ENCODE results near the gene HPCAL1.
A peak's percentile ranks its signal among the peaks of the same experiment; 100 is the strongest.

Gene HPCAL1

DNA sequence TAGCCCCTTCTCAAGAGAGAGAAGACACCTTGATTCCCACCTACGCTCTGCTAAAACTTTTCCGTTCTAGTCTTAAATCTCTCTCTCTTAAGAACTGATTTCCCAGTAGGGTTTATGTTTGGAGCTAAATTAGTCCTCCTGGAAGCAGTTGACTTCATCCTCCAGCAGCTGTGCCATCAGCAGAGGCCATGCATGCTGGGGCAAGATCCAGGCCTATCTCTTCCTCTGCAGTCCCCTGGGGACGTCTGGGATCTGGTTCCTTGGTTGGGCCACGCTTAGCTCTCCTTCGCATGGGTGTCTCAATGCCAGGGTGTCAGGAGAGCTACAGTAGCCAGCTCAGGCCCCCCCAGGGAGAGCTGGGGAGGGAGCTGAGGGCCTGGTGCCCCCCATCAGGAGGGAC is 49.7 kb downstream of the HPCAL1 start:
- Mint-ChIP-seq H3K9me3 (no peaks in the 10 kb centered on the region), H3K4me3 (no peak overlapping the region), H3K27ac (peak overlapping the region in 1 of 2 donors; percentile 9), H3K27me3 (no peaks in the 10 kb centered on the region), H3K4me1 (peaks cover 67% of the 10 kb centered on the region)
- ATAC-seq (no peak), DNase-seq (no peak)

DNA sequence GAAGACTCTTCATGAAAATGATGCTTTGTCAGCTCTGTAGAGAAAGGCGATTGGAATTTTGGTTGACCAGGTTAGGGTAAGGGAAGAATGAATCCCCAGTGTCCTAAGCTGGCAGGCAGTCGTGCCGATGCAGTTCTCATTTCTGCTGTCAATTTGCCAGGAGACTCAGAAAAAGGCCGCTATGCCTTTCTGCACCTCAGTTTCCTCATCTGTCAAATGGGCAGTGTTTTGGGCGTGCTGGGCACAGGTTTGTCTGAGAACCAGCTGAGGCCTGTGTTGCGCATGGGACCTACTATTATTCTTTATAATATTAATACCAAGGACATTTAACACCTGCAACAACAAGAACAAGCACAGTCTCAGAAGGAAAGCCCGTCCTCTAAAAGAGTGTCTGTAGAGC is 50.3 kb downstream of the HPCAL1 start:
- no peak for ATAC-seq
- Mint-ChIP-seq H3K27ac (no peak overlapping the region), H3K9me3 (no peaks in the 10 kb centered on the region), H3K27me3 (no peaks in the 10 kb centered on the region), H3K4me1 (peaks cover 63% of the 10 kb centered on the region), H3K4me3 (no peak overlapping the region)
- DNase-seq = no peak

DNA sequence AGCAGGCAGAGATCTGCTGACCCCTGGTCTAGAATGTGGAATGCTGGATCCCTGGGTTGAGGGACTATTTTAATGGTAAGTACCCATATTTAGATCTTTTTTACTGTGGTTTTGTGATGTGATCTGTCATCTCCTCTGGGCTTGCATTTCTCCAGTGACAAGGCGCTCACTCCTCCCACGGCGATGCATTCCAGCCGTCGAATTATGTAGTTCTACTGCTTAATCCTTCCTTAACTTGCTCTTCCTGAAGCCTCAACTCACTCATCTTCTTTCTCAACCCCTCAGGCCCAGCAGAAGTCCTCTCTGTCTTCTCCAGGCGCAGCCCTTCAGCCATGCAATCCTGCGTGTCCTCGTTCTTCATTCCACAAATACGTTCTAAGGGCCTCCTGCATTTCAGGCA is 51.2 kb downstream of the HPCAL1 start:
- no peak for DNase-seq
- no peak for ATAC-seq
- no peaks in the 10 kb centered on the region for H3K9me3 Mint-ChIP-seq
- H3K27ac Mint-ChIP-seq = no peak overlapping the region
- H3K4me3 Mint-ChIP-seq = no peak overlapping the region
- H3K4me1 Mint-ChIP-seq = peaks cover 67% of the 10 kb centered on the region
- no peaks in the 10 kb centered on the region for H3K27me3 Mint-ChIP-seq

DNA sequence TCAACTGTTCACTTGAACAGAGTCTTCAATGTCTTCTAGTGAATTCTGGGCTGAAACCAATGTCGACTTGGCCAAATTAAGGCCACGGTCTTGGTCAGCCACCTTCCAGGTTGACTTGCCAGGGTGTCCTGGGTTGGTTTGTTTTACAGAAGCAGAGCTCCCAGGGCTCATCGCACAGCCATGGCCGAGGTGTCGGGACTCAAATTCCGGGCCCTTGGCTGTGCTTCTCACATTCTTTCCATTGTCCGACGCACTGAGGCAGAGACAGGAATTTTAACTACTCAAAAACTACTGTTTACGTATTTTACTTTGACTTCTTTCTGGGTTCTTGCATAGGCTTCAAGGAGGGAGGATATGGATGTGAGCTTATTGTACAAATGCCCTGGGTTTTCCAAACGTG is 51.7 kb downstream of the HPCAL1 start:
- peaks cover 69% of the 10 kb centered on the region for H3K4me1 Mint-ChIP-seq
- H3K9me3 Mint-ChIP-seq = no peaks in the 10 kb centered on the region
- peak overlapping the region in 1 of 2 donors; percentile 29 for H3K27ac Mint-ChIP-seq
- H3K27me3 Mint-ChIP-seq = no peaks in the 10 kb centered on the region
- ATAC-seq (no peak), DNase-seq (no peak)
- no peak overlapping the region for H3K4me3 Mint-ChIP-seq

DNA sequence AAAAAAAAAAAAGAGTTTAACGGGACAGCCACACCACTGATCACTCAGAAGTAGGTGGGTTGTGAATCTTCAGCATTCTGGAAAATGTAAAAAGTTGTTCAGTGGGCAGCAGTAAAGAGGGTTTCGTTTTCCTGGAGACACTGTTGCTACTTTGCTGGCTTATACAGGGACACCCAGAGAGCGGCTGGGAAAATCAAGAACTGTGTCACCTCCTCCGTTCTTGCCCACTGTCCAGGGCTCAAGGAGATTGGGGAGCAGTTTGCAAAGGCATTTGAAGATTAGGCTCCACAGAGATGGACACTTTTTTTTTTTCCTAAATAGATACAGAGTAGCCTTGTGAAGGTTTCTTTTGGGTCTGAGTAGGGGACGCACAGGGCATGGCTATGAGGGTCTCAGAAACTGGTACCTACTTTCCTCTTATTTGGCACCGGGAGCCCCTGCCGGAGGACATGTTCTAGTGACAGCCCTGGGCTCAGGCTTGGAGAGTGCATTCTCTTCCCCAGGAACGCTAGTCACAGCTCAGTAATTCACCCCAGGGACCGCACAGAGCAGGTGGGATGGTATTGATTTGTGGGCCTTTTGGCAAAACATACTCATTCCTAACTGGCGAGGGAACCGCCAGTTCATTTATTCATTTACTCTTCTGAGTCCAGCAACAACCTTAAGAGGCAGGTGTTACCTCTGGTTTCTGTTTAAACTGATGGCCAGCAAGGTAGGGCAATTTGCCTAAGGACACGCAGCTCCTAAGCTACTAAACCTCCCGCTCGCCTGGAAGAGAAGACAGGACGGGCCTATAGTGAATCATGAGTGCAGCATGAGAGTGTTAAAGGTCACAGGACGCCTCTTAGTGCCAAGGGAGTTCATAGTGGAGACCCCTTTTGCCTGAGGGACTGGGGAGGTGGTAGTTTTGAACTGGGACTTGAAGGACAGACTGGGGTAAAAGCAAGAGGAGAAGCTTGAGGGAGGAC is 53.1 kb downstream of the HPCAL1 start:
- no peak for ATAC-seq
- Mint-ChIP-seq H3K4me1 (peaks cover 71% of the 10 kb centered on the region), H3K27ac (peak overlapping the region in 1 of 2 donors; percentile 63), H3K27me3 (no peaks in the 10 kb centered on the region), H3K4me3 (peak overlapping the region in 1 of 2 donors; percentile 6), H3K9me3 (no peaks in the 10 kb centered on the region)
- no peak for DNase-seq

DNA sequence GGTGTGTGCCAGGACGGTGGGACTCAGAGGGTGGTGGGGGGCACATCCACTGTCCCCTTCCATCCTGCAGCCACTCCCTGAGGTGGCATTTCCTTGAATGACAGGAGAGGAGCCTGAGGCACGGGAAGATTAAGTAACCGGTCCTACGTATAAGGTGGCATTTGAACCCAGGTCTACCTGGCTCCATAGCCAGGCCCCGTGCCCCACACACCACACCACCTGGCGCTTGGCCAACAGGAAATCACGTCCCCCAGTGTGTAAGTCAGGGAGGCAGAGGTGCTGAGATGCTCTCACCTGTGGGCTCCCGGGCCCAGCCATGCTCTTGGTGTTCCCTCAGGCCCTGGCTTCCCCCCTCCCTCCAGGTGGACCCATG is 53.7 kb downstream of the HPCAL1 start:
- peak; percentile 47 for ATAC-seq
- DNase-seq = no peak
- peak overlapping the region in 1 of 2 donors; percentile 6 for H3K4me3 Mint-ChIP-seq
- peaks cover 70% of the 10 kb centered on the region for H3K4me1 Mint-ChIP-seq
- H3K9me3 Mint-ChIP-seq = no peaks in the 10 kb centered on the region
- peak overlapping the region in 1 of 2 donors; percentile 63 for H3K27ac Mint-ChIP-seq
- H3K27me3 Mint-ChIP-seq = no peaks in the 10 kb centered on the region

DNA sequence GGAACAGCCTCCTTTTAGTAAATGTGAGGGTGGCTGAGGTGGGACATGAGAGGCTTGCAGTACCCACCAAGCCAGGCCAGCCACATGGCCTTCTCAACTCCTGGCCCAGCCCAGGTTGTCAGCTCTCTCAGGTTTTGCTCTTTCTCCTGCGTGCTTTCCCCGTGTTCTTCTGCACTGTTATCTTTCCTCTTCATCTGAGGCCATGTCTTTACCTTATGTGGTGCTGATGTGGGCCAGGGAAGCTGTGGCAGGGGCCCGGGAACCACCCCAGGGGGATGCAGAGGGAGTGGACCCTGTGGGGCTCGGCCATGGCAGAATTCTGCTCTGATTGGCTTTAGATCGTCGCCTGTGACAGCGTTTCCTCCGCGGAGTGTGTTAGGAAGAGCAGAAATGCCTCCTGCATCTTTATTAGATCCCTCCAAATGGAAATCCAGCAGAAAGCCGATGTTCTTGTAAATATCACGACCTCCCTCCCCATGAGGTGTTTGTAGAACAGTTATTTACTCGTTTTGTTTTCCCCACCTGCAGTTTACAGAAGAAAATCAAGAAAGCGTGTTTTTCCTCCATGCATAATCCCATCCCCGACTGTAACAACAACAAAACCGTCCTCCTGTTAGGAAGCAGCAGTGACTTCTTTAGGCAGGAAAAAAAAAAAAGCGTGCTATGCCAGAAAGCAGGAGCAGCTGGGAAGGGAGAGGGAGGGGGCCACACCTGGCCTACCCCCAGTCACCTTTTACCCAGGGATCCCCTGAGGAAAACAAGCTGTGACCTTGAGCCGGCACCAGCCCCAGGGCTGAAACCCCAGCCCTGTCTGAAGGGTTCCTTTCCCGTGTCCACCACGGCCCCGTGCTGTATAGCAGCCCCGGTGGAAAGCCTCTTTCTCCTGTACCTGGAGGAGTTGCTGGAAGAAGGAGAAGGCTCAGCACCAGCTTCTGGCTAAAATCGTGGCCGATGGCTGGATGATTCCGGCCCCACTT is 54.8 kb downstream of the HPCAL1 start:
- Mint-ChIP-seq H3K4me1 (peaks cover 71% of the 10 kb centered on the region), H3K27ac (peak overlapping the region; percentile 23 to 30), H3K9me3 (no peaks in the 10 kb centered on the region), H3K27me3 (no peaks in the 10 kb centered on the region), H3K4me3 (no peak overlapping the region)
- DNase-seq (no peak), ATAC-seq (no peak)

DNA sequence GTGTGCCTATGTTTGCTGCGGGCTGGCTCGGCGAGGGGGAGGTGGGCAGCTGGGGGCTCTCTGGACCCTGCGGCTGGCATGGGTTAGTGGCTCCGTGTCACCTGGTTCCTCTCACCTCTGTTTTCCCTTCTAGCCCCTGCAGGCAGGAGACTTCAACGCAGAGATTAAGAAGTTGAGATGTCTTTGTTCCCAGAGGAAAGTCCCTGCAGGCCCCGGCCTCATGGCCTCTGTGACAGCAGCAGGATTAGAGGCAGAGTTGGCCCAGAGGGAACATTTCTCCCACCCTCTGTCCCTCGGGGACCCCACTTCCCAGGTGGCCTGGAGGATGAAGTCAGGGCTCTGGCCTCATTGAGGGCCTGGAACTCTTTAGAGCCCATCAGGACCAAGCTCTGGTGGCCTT is 56.5 kb downstream of the HPCAL1 start:
- H3K27me3 Mint-ChIP-seq = no peaks in the 10 kb centered on the region
- peaks cover 82% of the 10 kb centered on the region for H3K4me1 Mint-ChIP-seq
- H3K9me3 Mint-ChIP-seq = no peaks in the 10 kb centered on the region
- no peak for ATAC-seq
- H3K27ac Mint-ChIP-seq = peak overlapping the region in 1 of 2 donors; percentile 6
- no peak for DNase-seq
- no peak overlapping the region for H3K4me3 Mint-ChIP-seq

DNA sequence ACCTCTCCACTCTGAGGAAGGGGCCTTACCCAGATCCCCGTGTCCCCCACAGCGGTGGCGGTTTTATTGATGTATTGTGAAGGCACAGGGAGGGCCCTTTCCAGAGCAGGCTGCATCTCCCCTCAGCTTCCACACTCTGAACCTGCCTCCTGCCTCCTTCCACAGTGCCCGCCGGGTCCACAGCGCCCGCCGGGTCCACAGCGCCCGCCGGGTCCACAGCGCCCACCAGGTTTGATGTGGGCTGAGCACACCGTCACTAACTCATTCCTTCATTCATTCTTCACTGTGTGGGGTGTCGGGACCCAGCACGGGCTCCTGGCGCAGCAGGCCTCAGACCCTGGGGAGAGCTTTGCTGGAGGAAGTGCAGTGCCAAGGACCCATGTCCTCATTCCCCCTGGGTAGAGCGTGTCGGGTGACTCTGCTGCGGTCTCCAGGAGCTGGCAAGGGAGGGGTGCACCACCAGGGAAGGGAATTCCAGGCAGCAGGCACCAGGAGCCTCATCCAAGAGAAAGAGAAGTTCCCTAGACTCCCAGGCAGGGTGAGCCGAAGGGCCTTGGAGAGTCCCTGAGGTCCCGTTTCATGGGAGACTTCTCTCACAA is 57.1 kb downstream of the HPCAL1 start:
- peak; percentile 33 for ATAC-seq
- Mint-ChIP-seq H3K4me1 (peaks cover 83% of the 10 kb centered on the region), H3K27ac (peak overlapping the region in 1 of 2 donors; percentile 6), H3K4me3 (no peak overlapping the region), H3K9me3 (no peaks in the 10 kb centered on the region), H3K27me3 (no peaks in the 10 kb centered on the region)
- DNase-seq = no peak

DNA sequence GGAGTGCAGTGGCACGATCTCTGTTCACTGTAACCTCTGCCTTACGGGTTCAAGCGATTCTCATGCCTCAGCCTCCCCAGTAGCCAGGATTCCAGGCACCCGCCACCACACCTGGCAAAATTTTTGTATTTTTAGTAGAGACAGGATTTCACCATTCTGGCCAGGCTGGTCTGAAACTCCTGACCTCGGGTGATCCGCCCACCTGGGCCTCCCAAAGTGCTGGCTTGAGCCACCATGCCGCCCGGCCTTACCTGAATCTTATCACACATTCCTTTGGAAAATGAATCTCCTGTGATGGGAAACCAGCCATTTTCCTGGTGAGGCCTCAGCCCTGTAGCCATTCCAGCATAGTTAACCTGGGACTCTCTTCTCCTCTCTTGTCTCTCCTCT is 57.8 kb downstream of the HPCAL1 start:
- DNase-seq = no peak
- Mint-ChIP-seq H3K4me3 (no peak overlapping the region), H3K9me3 (no peaks in the 10 kb centered on the region), H3K27me3 (no peaks in the 10 kb centered on the region), H3K4me1 (peaks cover 83% of the 10 kb centered on the region), H3K27ac (peak overlapping the region in 1 of 2 donors; percentile 83)
- no peak for ATAC-seq

DNA sequence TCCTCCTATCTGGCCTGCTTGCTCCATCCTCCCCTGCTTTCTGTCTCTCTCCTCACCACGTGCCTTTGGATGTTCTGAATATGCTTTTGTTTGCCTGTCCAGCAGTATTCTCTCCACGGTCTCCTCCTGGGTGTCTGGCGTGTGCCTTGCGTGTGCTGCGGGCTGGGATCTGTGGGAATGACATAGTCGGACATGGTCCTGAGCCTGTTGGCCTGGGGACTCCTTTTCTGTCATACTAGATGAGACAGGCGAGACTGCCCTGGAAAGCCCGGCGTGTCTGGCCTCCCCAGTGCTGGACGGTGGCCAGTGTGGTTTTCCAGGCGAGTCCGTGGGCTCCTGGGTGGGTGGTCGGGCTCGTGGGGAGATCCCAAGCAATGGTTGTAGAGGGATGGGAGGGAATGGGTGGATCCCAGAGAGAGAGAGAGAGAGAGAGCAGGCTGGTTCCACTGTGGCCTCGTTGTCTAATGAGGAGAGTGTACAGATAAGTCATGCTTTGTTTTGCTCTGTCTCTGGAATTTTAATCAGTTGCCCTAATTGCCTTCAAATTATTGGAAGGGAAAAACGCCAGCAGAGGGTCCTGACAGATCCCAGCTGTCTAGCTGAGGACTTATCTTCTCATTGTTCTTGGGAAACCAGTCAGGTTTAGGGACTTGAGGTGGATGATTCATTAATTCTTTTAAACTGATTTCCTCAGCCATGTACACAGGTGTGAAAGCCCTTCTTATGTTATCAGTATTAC is 58.3 kb downstream of the HPCAL1 start:
- Mint-ChIP-seq H3K27me3 (no peaks in the 10 kb centered on the region), H3K27ac (peak overlapping the region in 1 of 2 donors; percentile 83), H3K9me3 (no peaks in the 10 kb centered on the region), H3K4me3 (no peak overlapping the region), H3K4me1 (peaks cover 82% of the 10 kb centered on the region)
- ATAC-seq (no peak), DNase-seq (no peak)

DNA sequence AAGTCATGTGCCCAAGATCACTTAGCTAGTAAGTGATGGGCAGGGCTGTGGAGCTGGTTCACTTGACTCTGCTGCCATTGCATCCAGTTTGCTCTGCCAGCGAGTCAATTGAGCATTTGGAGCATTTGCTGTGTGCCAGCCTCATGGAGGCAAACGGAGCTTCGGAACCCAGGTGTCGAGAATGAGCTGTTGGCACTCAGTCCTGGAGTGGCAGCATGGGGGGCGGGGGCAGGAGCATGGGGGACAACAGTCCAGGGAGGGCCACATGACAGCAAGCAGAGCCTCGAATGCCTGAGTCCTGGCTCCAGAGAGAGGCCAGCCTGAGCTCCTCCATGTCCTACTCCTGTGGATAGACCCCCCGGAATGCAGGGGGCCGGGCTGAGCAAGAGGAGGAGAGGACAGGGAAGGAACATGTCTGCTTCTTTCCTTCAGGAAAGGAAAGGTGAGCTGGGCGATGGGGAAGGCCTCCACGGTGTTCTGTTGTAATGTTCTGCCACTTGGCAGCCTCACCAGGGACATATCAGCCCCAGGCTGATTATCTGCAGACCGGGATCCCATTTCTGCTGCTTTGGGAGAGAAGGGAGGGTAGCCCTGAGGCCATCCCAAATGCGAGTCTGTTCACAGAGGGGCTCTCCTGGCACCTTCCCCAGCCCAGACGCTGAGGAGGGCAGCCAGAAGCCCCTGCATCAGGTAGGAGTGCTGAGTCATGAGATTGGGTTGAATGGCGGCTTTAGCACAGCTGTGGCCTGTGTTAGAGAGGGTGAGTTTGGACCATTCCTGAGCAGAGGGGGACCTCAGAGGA is 59.6 kb downstream of the HPCAL1 start:
- DNase-seq = no peak
- no peaks in the 10 kb centered on the region for H3K27me3 Mint-ChIP-seq
- no peak for ATAC-seq
- H3K9me3 Mint-ChIP-seq = no peaks in the 10 kb centered on the region
- peaks cover 79% of the 10 kb centered on the region for H3K4me1 Mint-ChIP-seq
- no peak overlapping the region for H3K4me3 Mint-ChIP-seq
- H3K27ac Mint-ChIP-seq = peak overlapping the region; percentile 31 to 87

DNA sequence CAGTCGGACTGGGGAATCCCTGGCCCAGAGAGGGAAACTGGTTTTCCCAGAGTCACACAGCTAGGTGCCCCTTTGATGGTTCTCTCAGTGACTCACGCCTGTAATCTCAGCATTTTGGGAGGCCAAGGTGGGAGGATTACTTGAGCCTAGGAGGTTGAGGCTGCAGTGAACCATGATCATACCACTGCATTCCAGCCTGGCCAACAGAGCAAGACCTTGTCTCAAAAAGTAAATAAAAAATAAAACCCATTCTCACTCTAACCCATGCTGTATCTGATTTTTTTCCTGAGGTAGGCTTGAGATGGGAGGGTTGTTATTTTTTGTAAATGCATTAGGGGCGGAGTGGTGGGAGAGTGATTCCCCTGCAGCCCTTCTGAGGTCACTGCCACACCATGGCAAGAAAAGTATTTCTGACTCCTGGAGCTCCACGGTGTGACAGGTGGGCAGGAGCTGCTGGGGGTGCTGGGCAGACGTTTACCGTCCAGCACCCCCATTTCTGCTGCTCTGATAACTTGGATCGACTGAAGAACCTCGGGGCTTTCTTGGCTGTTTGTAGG is 60.3 kb downstream of the HPCAL1 start:
- Mint-ChIP-seq H3K27me3 (no peaks in the 10 kb centered on the region), H3K27ac (no peak overlapping the region), H3K9me3 (no peaks in the 10 kb centered on the region), H3K4me1 (peaks cover 82% of the 10 kb centered on the region), H3K4me3 (no peak overlapping the region)
- no peak for ATAC-seq
- DNase-seq = no peak
